Measurements from ENCODE around the gene CDH6.

The CDH6 gene

DNA sequence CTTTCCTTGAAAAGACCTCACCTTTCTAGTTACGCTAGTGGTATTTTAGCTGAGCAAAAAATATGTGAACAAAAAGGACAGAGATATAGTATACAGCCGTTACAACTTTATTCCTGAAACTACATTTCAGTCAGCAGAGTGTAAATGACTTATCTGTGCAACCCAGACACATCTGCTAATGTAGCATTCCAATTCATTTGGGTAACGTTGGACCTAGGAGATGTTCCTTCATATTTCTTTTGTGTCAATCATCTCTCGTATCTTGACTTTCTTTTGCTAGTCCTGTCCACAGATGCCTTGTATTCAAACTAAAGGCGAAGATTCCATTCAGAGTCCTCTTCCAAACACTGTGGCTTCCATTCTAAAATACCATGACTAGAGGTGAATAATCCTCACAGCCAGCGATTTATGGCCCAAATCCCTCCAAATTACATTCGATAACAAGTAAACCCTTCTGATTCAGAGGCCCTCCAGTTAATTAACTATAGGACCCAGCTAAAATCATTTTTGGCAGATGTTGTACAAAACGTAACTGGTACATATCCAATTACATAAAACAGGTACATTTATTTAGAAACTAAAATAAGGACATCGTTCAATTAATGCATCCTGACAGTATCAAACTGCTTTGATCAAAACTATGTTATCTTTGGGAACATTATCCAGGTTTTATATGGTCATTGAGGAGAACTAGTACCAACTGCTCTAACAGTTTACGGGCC lies 182.7 kb downstream of the CDH6 start:
- DNase-seq (ENCODE audit: low spot score) = no peak

DNA sequence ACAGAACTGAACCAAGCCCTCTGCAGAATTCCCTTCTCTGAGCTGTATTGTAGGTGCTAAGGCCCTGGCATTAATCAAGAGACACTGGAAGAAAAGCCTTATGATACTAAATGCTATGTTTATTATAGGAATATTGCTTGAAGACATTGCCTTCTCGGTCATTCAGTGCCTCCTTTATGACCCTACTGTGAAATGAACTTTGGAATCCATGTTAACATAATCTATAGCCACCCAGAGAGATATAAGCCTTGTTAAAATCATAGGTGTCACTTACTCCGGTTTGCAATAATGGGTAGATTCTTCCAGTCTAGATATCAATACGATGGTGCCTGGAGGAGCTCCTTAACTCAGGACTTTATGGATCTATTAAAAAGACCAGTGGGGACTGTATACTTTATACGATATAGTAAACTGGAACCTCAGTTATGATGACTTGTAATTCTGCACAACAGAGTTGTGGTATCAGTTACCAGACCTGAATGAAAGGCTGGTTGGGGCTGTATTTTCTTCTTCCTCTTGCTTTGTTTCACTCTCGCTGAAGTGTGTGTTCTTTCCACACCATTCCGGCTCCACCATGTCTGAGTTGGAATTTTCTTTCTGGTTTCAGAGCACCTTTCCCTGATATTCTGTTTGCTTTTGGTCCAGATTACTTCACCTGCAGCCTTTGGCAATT lies 183.9 kb downstream of the CDH6 start:
- DNase-seq (ENCODE audit: low spot score) = no peak

DNA sequence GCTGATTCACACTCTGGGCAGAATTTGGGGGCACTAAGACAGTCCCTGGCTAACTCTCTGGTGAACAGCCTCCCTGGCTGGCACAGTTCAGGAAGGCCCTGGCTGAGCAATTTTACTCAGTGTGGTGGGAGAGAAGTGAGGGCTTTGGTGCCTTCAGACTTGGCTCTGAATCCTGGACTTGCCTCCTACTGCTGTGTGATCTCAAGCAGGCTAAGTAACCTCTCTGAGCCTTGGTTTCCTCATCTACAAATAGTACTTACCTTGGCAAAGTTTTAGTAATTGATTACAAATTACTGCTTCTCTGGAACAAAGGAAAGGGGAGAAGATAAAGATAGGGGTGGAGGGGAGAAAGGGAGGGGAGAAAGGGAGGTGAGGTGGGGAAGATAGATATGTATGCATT lies 184.7 kb downstream of the CDH6 start:
- no peak for DNase-seq (ENCODE audit: low spot score)

Data from putamen (tissue), 1 donor.